Naive thymus-derived CD4-positive, alpha-beta T cell (primary cell): ENCODE results near the gene VWF. TPM values are rescaled to one million over a fixed set of nuclear protein-coding genes. Genes with fewer than 3 reads are reported as not detected.

Experiments
- ATAC-seq: fragments of 150-1000 bp; cut with Tn5 transposase; 2 replicates; pipeline ENCODE4 v1.10.0; 2021; ENCODE audit warnings: mild to moderate bottlenecking, moderate library complexity
- CTCF ChIA-PET: fragments of 350-600 bp; sonication (Branson Sonifier 250); formaldehyde crosslinking; loops from one replicate; lab custom pipeline; 2021; ENCODE audit warnings: antibody characterized with exemption; lab: Charles Lee
- POLR2A ChIA-PET: fragments of 350-600 bp; sonication (Branson Sonifier 250); formaldehyde crosslinking; loops from one replicate; lab custom pipeline; 2021; ENCODE audit warnings: antibody characterized with exemption, inconsistent platforms; lab: Charles Lee
- DNase-seq, 9 donors: peaks; one replicate each; pipeline versions ENCODE4 v3.0.0 to v3.0.0-alpha.2; 2020 to 2022; ENCODE audit warnings: mixed read lengths in 1 of 9
- H3K27ac ChIP-seq: one replicate; pipeline ENCODE4 v1.7.0; 2013; ENCODE audit warnings: mild to moderate bottlenecking, low read depth, low read length, moderate library complexity
- H3K27me3 ChIP-seq, 2 donors: one replicate each; pipeline ENCODE4 v1.7.0; 2013; ENCODE audit warnings: low read length in 2 of 2, mild to moderate bottlenecking in 2 of 2, moderate library complexity in 2 of 2; ENCODE audit not compliant: control insufficient read depth in 2 of 2, insufficient read depth in 2 of 2
- H3K36me3 ChIP-seq, 3 experiments: 1 replicate in 2 of 3; 2 replicates in 1 of 3; pipeline ENCODE4 v1.7.0; 2013; ENCODE audit warnings: low read length in 3 of 3, mild to moderate bottlenecking in 3 of 3, moderate library complexity in 1 of 3; ENCODE audit not compliant: insufficient read depth in 3 of 3, control insufficient read depth in 2 of 3
- H3K4me1 ChIP-seq, 2 donors: one replicate each; pipeline ENCODE4 v1.7.0; 2013; ENCODE audit warnings: low read length in 2 of 2, mild to moderate bottlenecking in 2 of 2, moderate library complexity in 1 of 2; ENCODE audit not compliant: control insufficient read depth in 2 of 2, insufficient read depth in 2 of 2
- H3K4me3 ChIP-seq: 2 replicates; pipeline ENCODE4 v1.7.0; 2013; ENCODE audit warnings: mild to moderate bottlenecking, low read length
- H3K9me3 ChIP-seq, 3 experiments: 1 replicate in 2 of 3; 2 replicates in 1 of 3; pipeline ENCODE4 v1.7.0; 2013; ENCODE audit warnings: low read length in 3 of 3; ENCODE audit not compliant: control insufficient read depth in 2 of 3
- H3K27ac Mint-ChIP-seq, 9 donors: one replicate each; pipeline ENCODE4 v1.8.0; 2020 to 2022; ENCODE audit warnings: mixed read lengths in 9 of 9, mild to moderate bottlenecking in 8 of 9, moderate library complexity in 5 of 9, inconsistent platforms in 2 of 9
- H3K27me3 Mint-ChIP-seq, 5 donors: one replicate each; pipeline ENCODE4 v1.8.0; 2021 to 2022; ENCODE audit warnings: mixed read lengths in 5 of 5, mild to moderate bottlenecking in 1 of 5
- H3K36me3 Mint-ChIP-seq, 5 donors: one replicate each; pipeline ENCODE4 v1.8.0; 2020 to 2022; ENCODE audit warnings: mixed read lengths in 5 of 5, mild to moderate bottlenecking in 3 of 5, inconsistent platforms in 1 of 5
- H3K4me1 Mint-ChIP-seq, 7 donors: one replicate each; pipeline ENCODE4 v1.8.0; 2020 to 2022; ENCODE audit warnings: mixed read lengths in 7 of 7, mild to moderate bottlenecking in 3 of 7, inconsistent platforms in 1 of 7
- H3K4me3 Mint-ChIP-seq, 10 donors: one replicate each; pipeline ENCODE4 v1.8.0; 2020 to 2022; ENCODE audit warnings: mild to moderate bottlenecking in 10 of 10, mixed read lengths in 10 of 10, moderate library complexity in 6 of 10, inconsistent platforms in 2 of 10
- H3K9me3 Mint-ChIP-seq, 11 donors: one replicate each; pipeline ENCODE4 v1.8.0; 2020 to 2022; ENCODE audit warnings: mixed read lengths in 11 of 11, mild to moderate bottlenecking in 4 of 11, inconsistent platforms in 1 of 11, moderate library complexity in 1 of 11
- intact Hi-C, 2 donors: fragments of 100-400 bp; cut with micrococcal nuclease; formaldehyde crosslinking; loops; one replicate each; pipeline ENCODE4 v1.15.1; 2023
- polyA plus RNA-seq, 2 donors: library from polyadenylated mRNA; unstranded; fragments of 300-500 nt; fragmentation: Illumina TruSeq; gene quantifications; one replicate each; pipeline ENCODE4 v1.2.3, GENCODE V29; 2021
- total RNA-seq, 6 experiments: library from RNA in 5 of 6; stranded (reverse) in 5 of 6; gene quantifications; 1 replicate in 5 of 6; 2 replicates in 1 of 6; pipeline ENCODE4 v1.2.3 and lab custom pipeline; 2021 to 2026

The VWF gene
- total and polyA plus RNA-seq, 7 experiments from 2014 or later, result 0.21 to 0.34 (median 0.32) TPM; not detected in 4

GRCh38 chr12:6062757-6063735, 61.4 kb downstream of the VWF start:
- Histone ChIP-seq H3K9me3 (no peaks in the 10 kb centered on the region), H3K36me3 (no peaks in the 10 kb centered on the region), H3K4me3 (no peak overlapping the region), H3K4me1 (no peaks in the 10 kb centered on the region), H3K27me3 (no peaks in the 10 kb centered on the region), H3K27ac (no peak overlapping the region)
- H3K9me3 Mint-ChIP-seq, result no peaks in the 10 kb centered on the region
- ChIA-PET CTCF (interaction anchor here (1.0 to 2.8 kb wide), 9 partner anchors 72 to 223 kb away, joined by 3 to 18 read pairs (median 4); no protein-coding TSS in a partner anchor), POLR2A (no interaction called here)
- H3K4me3 Mint-ChIP-seq, result peak overlapping the region in 1 of 10 donors; percentile 12
- DNase-seq (peak; percentile 47 to 80 (median 65)), ATAC-seq (peak; percentile 89)
- H3K27ac Mint-ChIP-seq, result no peak overlapping the region
- peaks cover 0 to 3% (median 0%) of the 10 kb centered on the region in 7 donors for H3K4me1 Mint-ChIP-seq
- no peaks in the 10 kb centered on the region for H3K36me3 Mint-ChIP-seq
- H3K27me3 Mint-ChIP-seq, result peaks cover 0 to 7% (median 4%) of the 10 kb centered on the region in 5 donors
- intact Hi-C loops, result loop anchor here (1.0 to 5.0 kb wide), 7 partner anchors 11 to 222 kb away; no protein-coding TSS in a partner anchor

- Histone ChIP-seq H3K36me3 (no peaks in the 10 kb centered on the region), H3K27ac (no peak overlapping the region), H3K4me1 (no peaks in the 10 kb centered on the region), H3K27me3 (no peaks in the 10 kb centered on the region), H3K9me3 (no peaks in the 10 kb centered on the region), H3K4me3 (no peak overlapping the region)
- Mint-ChIP-seq H3K9me3 (no peaks in the 10 kb centered on the region), H3K27ac (no peak overlapping the region), H3K4me3 (no peak overlapping the region), H3K27me3 (peaks cover 0 to 7% (median 4%) of the 10 kb centered on the region in 5 donors), H3K36me3 (no peaks in the 10 kb centered on the region), H3K4me1 (peaks cover 0 to 2% (median 0%) of the 10 kb centered on the region in 7 donors)
- ChIA-PET POLR2A (no interaction called here), CTCF (interaction anchor here (1.1 kb wide), 1 partner anchor 72 kb away, joined by 3 read pairs; no protein-coding TSS in a partner anchor)
- intact Hi-C loops, result loop anchor here (2.0 to 5.0 kb wide), 2 partner anchors 78 to 135 kb away; no protein-coding TSS in a partner anchor
- ATAC-seq, result no peak
- no peak for DNase-seq
These were observed 62.1 kb downstream of the VWF start for GRCh38 chr12:6062395-6062756.

GRCh38 chr12:6061660-6062059, 62.8 kb downstream of the VWF start:
- Histone ChIP-seq H3K4me3 (no peak overlapping the region), H3K4me1 (no peaks in the 10 kb centered on the region), H3K27me3 (no peaks in the 10 kb centered on the region), H3K36me3 (no peaks in the 10 kb centered on the region), H3K27ac (no peak overlapping the region), H3K9me3 (no peaks in the 10 kb centered on the region)
- no peak overlapping the region for H3K4me3 Mint-ChIP-seq
- no peak for ATAC-seq
- H3K4me1 Mint-ChIP-seq, result peaks cover 0 to 3% (median 0%) of the 10 kb centered on the region in 7 donors
- H3K36me3 Mint-ChIP-seq, result no peaks in the 10 kb centered on the region
- H3K27me3 Mint-ChIP-seq, result peaks cover 0 to 7% (median 4%) of the 10 kb centered on the region in 5 donors
- ChIA-PET CTCF (interaction anchor here (1.0 to 1.2 kb wide), 2 partner anchors 106 to 168 kb away, joined by 5 to 7 read pairs; no protein-coding TSS in a partner anchor), POLR2A (no interaction called here)
- no peak overlapping the region for H3K27ac Mint-ChIP-seq
- H3K9me3 Mint-ChIP-seq, result no peaks in the 10 kb centered on the region
- intact Hi-C loops, result loop anchor here (2.0 to 5.0 kb wide), 2 partner anchors 79 to 136 kb away; no protein-coding TSS in a partner anchor
- DNase-seq, result no peak

GRCh38 chr12:6059860-6060565, 64.5 kb downstream of the VWF start:
- Mint-ChIP-seq H3K4me1 (peaks cover 0 to 6% (median 2%) of the 10 kb centered on the region in 7 donors), H3K27me3 (peaks cover 0 to 13% (median 6%) of the 10 kb centered on the region in 5 donors), H3K4me3 (no peak overlapping the region), H3K27ac (peak overlapping the region in 2 of 9 donors; percentile 31 to 36), H3K36me3 (no peaks in the 10 kb centered on the region), H3K9me3 (no peaks in the 10 kb centered on the region)
- POLR2A ChIA-PET, result no interaction called here
- Histone ChIP-seq H3K36me3 (no peaks in the 10 kb centered on the region), H3K4me3 (no peak overlapping the region), H3K4me1 (no peaks in the 10 kb centered on the region), H3K9me3 (no peaks in the 10 kb centered on the region), H3K27me3 (no peaks in the 10 kb centered on the region), H3K27ac (no peak overlapping the region)
- no peak for DNase-seq
- intact Hi-C loops, result loop anchor here in 1 of 2 donors (5.0 kb wide), 1 partner anchor 137 kb away; no protein-coding TSS in a partner anchor
- no peak for ATAC-seq
- CTCF ChIA-PET, result interaction anchor here (1.0 to 1.4 kb wide), 4 partner anchors 10 to 217 kb away, joined by 3 to 5 read pairs (median 4); no protein-coding TSS in a partner anchor

GRCh38 chr12:6059221-6059620, 65.2 kb downstream of the VWF start:
- DNase-seq, result no peak
- POLR2A ChIA-PET, result no interaction called here
- Mint-ChIP-seq H3K27me3 (peaks cover 0 to 15% (median 6%) of the 10 kb centered on the region in 5 donors), H3K4me3 (no peak overlapping the region), H3K36me3 (no peaks in the 10 kb centered on the region), H3K9me3 (no peaks in the 10 kb centered on the region), H3K4me1 (peaks cover 0 to 6% (median 0%) of the 10 kb centered on the region in 7 donors), H3K27ac (no peak overlapping the region)
- Histone ChIP-seq H3K9me3 (no peaks in the 10 kb centered on the region), H3K27ac (no peak overlapping the region), H3K4me1 (no peaks in the 10 kb centered on the region), H3K36me3 (no peaks in the 10 kb centered on the region), H3K4me3 (no peak overlapping the region), H3K27me3 (no peaks in the 10 kb centered on the region)
- CTCF ChIA-PET, result interaction anchor here (1.4 to 1.9 kb wide), 2 partner anchors 71 to 228 kb away, joined by 5 to 7 read pairs; no protein-coding TSS in a partner anchor
- ATAC-seq, result no peak
- intact Hi-C loops, result no loop called here

- Mint-ChIP-seq H3K4me3 (no peak overlapping the region), H3K4me1 (peaks cover 0 to 6% (median 0%) of the 10 kb centered on the region in 7 donors), H3K9me3 (no peaks in the 10 kb centered on the region), H3K36me3 (no peaks in the 10 kb centered on the region), H3K27me3 (peaks cover 0 to 15% (median 6%) of the 10 kb centered on the region in 5 donors), H3K27ac (no peak overlapping the region)
- intact Hi-C loops, result no loop called here
- ChIA-PET POLR2A (no interaction called here), CTCF (interaction anchor here (0.7 to 1.9 kb wide), 4 partner anchors 70 to 228 kb away, joined by 3 to 7 read pairs (median 5); no protein-coding TSS in a partner anchor)
- no peak for DNase-seq
- no peaks in the 10 kb centered on the region for H3K36me3 ChIP-seq
- no peaks in the 10 kb centered on the region for H3K4me1 ChIP-seq
- no peak overlapping the region for H3K4me3 ChIP-seq
- no peaks in the 10 kb centered on the region for H3K9me3 ChIP-seq
- H3K27ac ChIP-seq, result no peak overlapping the region
- no peak for ATAC-seq
- H3K27me3 ChIP-seq, result no peaks in the 10 kb centered on the region
These were observed 65.8 kb downstream of the VWF start for GRCh38 chr12:6058481-6059161.
